ENCODE measurements around the gene PHF20.
"Not testable (repeated sequence)": the region's sequence is repeated elsewhere in the genome, so short reads cannot be mapped to it uniquely, and the experiment has no call there.

The PHF20 gene

GRCh38 chr20:35950093-35950492 is 178.3 kb downstream of the PHF20 start:
- Histone ChIP-seq H3K4me1 (ENCODE audit: control insufficient read depth, low read depth, low read length) (peaks cover 10% of the 10 kb centered on the region), H3K36me3 (ENCODE audit: control insufficient read depth, low read depth, low read length) (peaks cover 13% of the 10 kb centered on the region), H3K9me3 (ENCODE audit: control insufficient read depth, low read depth, low read length) (no peaks in the 10 kb centered on the region), H3K27me3 (ENCODE audit: control insufficient read depth, insufficient read depth, low read length) (no peaks in the 10 kb centered on the region), H3K9ac (ENCODE audit: low read length) (no peak overlapping the region), H3K27ac (ENCODE audit: low read length) (no peak overlapping the region), H3K4me3 (ENCODE audit: low read length) (no peak overlapping the region)

- not testable (repeated sequence) for H3K9me3 ChIP-seq (ENCODE audit: control insufficient read depth, low read depth, low read length); H3K27ac ChIP-seq (ENCODE audit: low read length); H3K27me3 ChIP-seq (ENCODE audit: control insufficient read depth, insufficient read depth, low read length); H3K9ac ChIP-seq (ENCODE audit: low read length); H3K4me3 ChIP-seq (ENCODE audit: low read length)
- Histone ChIP-seq H3K36me3 (ENCODE audit: control insufficient read depth, low read depth, low read length) (peaks cover 13% of the 10 kb centered on the region), H3K4me1 (ENCODE audit: control insufficient read depth, low read depth, low read length) (peaks cover 14% of the 10 kb centered on the region)
Observed at GRCh38 chr20:35952080-35952479, 180.3 kb downstream of the PHF20 start.

GRCh38 chr20:35952480-35953386 is 180.9 kb downstream of the PHF20 start:
- Histone ChIP-seq H3K4me3 (ENCODE audit: low read length) (peak overlapping the region; percentile 77), H3K27me3 (ENCODE audit: control insufficient read depth, insufficient read depth, low read length) (no peaks in the 10 kb centered on the region), H3K27ac (ENCODE audit: low read length) (peak overlapping the region; percentile 90), H3K9me3 (ENCODE audit: control insufficient read depth, low read depth, low read length) (no peaks in the 10 kb centered on the region), H3K9ac (ENCODE audit: low read length) (peak overlapping the region; percentile 98), H3K36me3 (ENCODE audit: control insufficient read depth, low read depth, low read length) (peaks cover 11% of the 10 kb centered on the region), H3K4me1 (ENCODE audit: control insufficient read depth, low read depth, low read length) (peaks cover 12% of the 10 kb centered on the region)

GRCh38 chr20:35953387-35954199 is 181.8 kb downstream of the PHF20 start:
- Histone ChIP-seq H3K27me3 (ENCODE audit: control insufficient read depth, insufficient read depth, low read length) (no peaks in the 10 kb centered on the region), H3K4me1 (ENCODE audit: control insufficient read depth, low read depth, low read length) (peaks cover 12% of the 10 kb centered on the region), H3K4me3 (ENCODE audit: low read length) (peak overlapping the region; percentile 77), H3K36me3 (ENCODE audit: control insufficient read depth, low read depth, low read length) (peaks cover 5% of the 10 kb centered on the region), H3K27ac (ENCODE audit: low read length) (peak overlapping the region; percentile 90), H3K9ac (ENCODE audit: low read length) (peak overlapping the region; percentile 98), H3K9me3 (ENCODE audit: control insufficient read depth, low read depth, low read length) (no peaks in the 10 kb centered on the region)

- H3K9ac ChIP-seq (ENCODE audit: low read length), result peak within 1 kb of the TSS; percentile 98
- peaks cover 12% of the 10 kb centered on the region for H3K4me1 ChIP-seq (ENCODE audit: control insufficient read depth, low read depth, low read length)
- H3K9me3 ChIP-seq (ENCODE audit: control insufficient read depth, low read depth, low read length), result no peaks in the 10 kb centered on the region
- no peaks in the 10 kb centered on the region for H3K27me3 ChIP-seq (ENCODE audit: control insufficient read depth, insufficient read depth, low read length)
- no peaks in the 10 kb centered on the region for H3K36me3 ChIP-seq (ENCODE audit: control insufficient read depth, low read depth, low read length)
- H3K27ac ChIP-seq (ENCODE audit: low read length), result peak within 1 kb of the TSS; percentile 90
- H3K4me3 ChIP-seq (ENCODE audit: low read length), result peak within 1 kb of the TSS; percentile 77
Observed at GRCh38 chr20:35954200-35954906, 182.5 kb downstream of the PHF20 start, which contains the start of gene SCAND1. TSS of gene SCAND1 (minus strand) at chr20:35954502. CDS start at chr20:35954284, 218 bp downstream.

- Histone ChIP-seq H3K27ac (ENCODE audit: low read length) (peak overlapping the region; percentile 38), H3K9me3 (ENCODE audit: control insufficient read depth, low read depth, low read length) (no peaks in the 10 kb centered on the region), H3K4me1 (ENCODE audit: control insufficient read depth, low read depth, low read length) (peaks cover 12% of the 10 kb centered on the region), H3K9ac (ENCODE audit: low read length) (peak overlapping the region; percentile 78), H3K36me3 (ENCODE audit: control insufficient read depth, low read depth, low read length) (no peaks in the 10 kb centered on the region), H3K4me3 (ENCODE audit: low read length) (peak overlapping the region; percentile 77), H3K27me3 (ENCODE audit: control insufficient read depth, insufficient read depth, low read length) (no peaks in the 10 kb centered on the region)
Observed at GRCh38 chr20:35954907-35955251, 183.1 kb downstream of the PHF20 start.

GRCh38 chr20:35956616-35957015 is 184.8 kb downstream of the PHF20 start:
- Histone ChIP-seq H3K4me1 (ENCODE audit: control insufficient read depth, low read depth, low read length) (peaks cover 12% of the 10 kb centered on the region), H3K9ac (ENCODE audit: low read length) (no peak overlapping the region), H3K4me3 (ENCODE audit: low read length) (no peak overlapping the region), H3K27ac (ENCODE audit: low read length) (no peak overlapping the region), H3K27me3 (ENCODE audit: control insufficient read depth, insufficient read depth, low read length) (no peaks in the 10 kb centered on the region), H3K36me3 (ENCODE audit: control insufficient read depth, low read depth, low read length) (no peaks in the 10 kb centered on the region), H3K9me3 (ENCODE audit: control insufficient read depth, low read depth, low read length) (no peaks in the 10 kb centered on the region)

GRCh38 chr20:35959291-35959690 is 187.5 kb downstream of the PHF20 start:
- not testable (repeated sequence) for H3K4me1 ChIP-seq (ENCODE audit: control insufficient read depth, low read depth, low read length); H3K36me3 ChIP-seq (ENCODE audit: control insufficient read depth, low read depth, low read length); H3K27ac ChIP-seq (ENCODE audit: low read length); H3K9ac ChIP-seq (ENCODE audit: low read length); H3K9me3 ChIP-seq (ENCODE audit: control insufficient read depth, low read depth, low read length); H3K4me3 ChIP-seq (ENCODE audit: low read length); H3K27me3 ChIP-seq (ENCODE audit: control insufficient read depth, insufficient read depth, low read length)

- no peaks in the 10 kb centered on the region for H3K27me3 ChIP-seq (ENCODE audit: control insufficient read depth, insufficient read depth, low read length)
- H3K4me1 ChIP-seq (ENCODE audit: control insufficient read depth, low read depth, low read length), result peaks cover 7% of the 10 kb centered on the region
- H3K27ac ChIP-seq (ENCODE audit: low read length), result no peak overlapping the region
- H3K9me3 ChIP-seq (ENCODE audit: control insufficient read depth, low read depth, low read length), result no peaks in the 10 kb centered on the region
- no peak overlapping the region for H3K9ac ChIP-seq (ENCODE audit: low read length)
- no peaks in the 10 kb centered on the region for H3K36me3 ChIP-seq (ENCODE audit: control insufficient read depth, low read depth, low read length)
- H3K4me3 ChIP-seq (ENCODE audit: low read length), result no peak overlapping the region
Observed at GRCh38 chr20:35963878-35964277, 192.1 kb downstream of the PHF20 start.

GRCh38 chr20:35967979-35968640 is 196.3 kb downstream of the PHF20 start, which contains the start of gene CNBD2:
TSS of gene CNBD2 (plus strand) at chr20:35968590. CDS start at chr20:35968763, 173 bp downstream.
- Histone ChIP-seq H3K4me1 (ENCODE audit: control insufficient read depth, low read depth, low read length) (peaks cover 7% of the 10 kb centered on the region), H3K27me3 (ENCODE audit: control insufficient read depth, insufficient read depth, low read length) (no peaks in the 10 kb centered on the region), H3K4me3 (ENCODE audit: low read length) (no peak within 1 kb of the TSS), H3K27ac (ENCODE audit: low read length) (no peak within 1 kb of the TSS), H3K9ac (ENCODE audit: low read length) (no peak within 1 kb of the TSS), H3K36me3 (ENCODE audit: control insufficient read depth, low read depth, low read length) (no peaks in the 10 kb centered on the region), H3K9me3 (ENCODE audit: control insufficient read depth, low read depth, low read length) (no peaks in the 10 kb centered on the region)

GRCh38 chr20:35968930-35969329 is 197.1 kb downstream of the PHF20 start:
- Histone ChIP-seq H3K27me3 (ENCODE audit: control insufficient read depth, insufficient read depth, low read length) (no peaks in the 10 kb centered on the region), H3K27ac (ENCODE audit: low read length) (no peak overlapping the region), H3K4me1 (ENCODE audit: control insufficient read depth, low read depth, low read length) (peaks cover 7% of the 10 kb centered on the region), H3K9me3 (ENCODE audit: control insufficient read depth, low read depth, low read length) (no peaks in the 10 kb centered on the region), H3K4me3 (ENCODE audit: low read length) (no peak overlapping the region), H3K9ac (ENCODE audit: low read length) (no peak overlapping the region), H3K36me3 (ENCODE audit: control insufficient read depth, low read depth, low read length) (no peaks in the 10 kb centered on the region)

Data from iPS-18a (cell line).